Stimulated activated CD4-positive, alpha-beta T cell treated with anti-CD3 and anti-CD28 coated beads, TNF-alpha, amount 100 ng/mL, for 1 hour (primary cell): ENCODE data around the gene ZC3HAV1.
"Not testable (repeated sequence)": the region's sequence is repeated elsewhere in the genome, so short reads cannot be mapped to it uniquely, and the experiment has no call there.

Source experiments
- DNase-seq, 3 donors: peaks; one replicate each; pipeline ENCODE4 v3.0.0-alpha.2; 2020; ENCODE audit warnings: low read depth in 3 of 3, low spot score in 1 of 3

Gene ZC3HAV1

GRCh38 chr7:139109188-139109982 is at the start of gene ZC3HAV1:
ZC3HAV1 (minus strand) TSS chr7:139109720; CDS start chr7:139109331, 389 bp downstream.
- peak; percentile 68 to 75 (median 73) for DNase-seq

DNA sequence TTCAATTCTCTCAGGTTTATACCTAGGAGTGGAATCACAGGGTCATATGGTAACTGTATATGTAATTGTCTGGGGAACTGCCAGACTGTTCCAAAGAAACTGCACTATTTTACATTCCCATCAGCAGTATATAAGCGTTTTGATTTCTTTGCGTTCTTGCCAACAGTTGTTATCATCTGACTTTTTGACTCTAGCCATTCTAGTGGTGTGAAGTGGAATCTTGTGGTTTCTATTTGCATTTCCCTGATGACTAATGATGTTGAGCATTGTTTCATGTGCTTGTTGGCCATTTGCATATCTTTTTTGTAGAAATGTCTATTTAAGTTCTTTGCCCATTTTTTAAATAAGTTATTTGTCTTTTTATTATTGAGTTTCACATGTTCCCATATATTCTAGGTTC is 44.3 kb upstream of the ZC3HAV1 start:
- no peak for DNase-seq

- no peak for DNase-seq
These were observed 42.6 kb upstream of the ZC3HAV1 start for GRCh38 chr7:139152149-139152548.

DNA sequence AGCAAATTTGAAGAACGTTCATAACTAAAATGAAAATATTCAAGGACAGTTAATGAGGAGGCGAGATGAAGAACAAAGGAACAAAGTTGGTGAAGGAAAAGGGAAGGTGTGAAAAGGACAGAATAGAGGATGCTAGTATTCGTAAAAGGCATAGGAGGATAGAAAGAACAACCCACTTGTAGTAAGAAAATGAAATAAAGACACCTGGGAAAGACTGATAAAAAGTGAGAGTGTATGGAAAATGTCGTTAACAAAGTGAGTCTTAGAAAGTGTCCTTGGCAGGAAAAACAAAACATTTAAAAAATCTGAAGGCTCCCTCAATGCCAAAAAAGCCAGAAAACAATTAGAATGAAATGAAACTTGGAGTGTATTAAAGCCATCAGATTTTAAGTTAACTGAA is 29.6 kb upstream of the ZC3HAV1 start:
- no peak for DNase-seq

DNA sequence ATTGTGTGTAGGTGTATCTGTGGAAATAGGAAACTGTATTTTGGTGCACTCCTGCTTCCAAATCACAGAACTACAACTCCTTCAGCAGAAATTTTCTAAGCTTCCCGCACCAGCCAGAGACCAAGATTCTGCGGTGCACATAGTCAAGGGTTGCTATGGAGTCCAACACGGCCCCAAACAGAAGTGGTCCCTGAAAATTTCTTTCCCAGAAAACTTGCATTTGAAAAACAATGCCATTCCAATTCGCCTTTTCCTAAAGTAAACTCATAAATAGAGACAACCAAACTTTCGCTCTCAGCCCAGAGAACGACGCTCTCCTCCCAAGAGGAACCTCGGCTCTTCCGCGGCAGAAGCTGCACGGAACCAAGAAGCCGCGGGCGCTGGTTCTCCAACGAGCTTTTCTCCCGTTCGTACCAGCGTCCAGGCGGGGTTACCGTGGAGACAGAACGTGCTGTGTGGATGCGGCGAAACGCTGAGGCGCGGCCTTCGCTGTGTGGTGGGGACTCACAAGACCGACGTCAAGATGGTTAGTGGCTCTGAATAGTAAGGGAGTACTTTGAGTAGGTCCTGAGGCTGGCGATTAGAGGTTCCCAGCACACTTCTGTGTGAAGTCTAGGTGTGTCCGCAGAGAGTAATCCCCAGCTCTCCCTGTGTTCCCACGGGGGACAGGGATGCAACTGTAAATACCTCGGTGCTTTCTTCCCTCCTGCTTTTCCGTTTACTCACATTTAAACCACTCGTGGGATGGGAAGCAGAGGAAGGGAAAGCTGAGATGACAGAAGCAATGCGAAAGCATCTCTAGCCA is 24.0 kb upstream of the ZC3HAV1 start:
- DNase-seq, result peak; percentile 67 to 84 (median 70)

DNA sequence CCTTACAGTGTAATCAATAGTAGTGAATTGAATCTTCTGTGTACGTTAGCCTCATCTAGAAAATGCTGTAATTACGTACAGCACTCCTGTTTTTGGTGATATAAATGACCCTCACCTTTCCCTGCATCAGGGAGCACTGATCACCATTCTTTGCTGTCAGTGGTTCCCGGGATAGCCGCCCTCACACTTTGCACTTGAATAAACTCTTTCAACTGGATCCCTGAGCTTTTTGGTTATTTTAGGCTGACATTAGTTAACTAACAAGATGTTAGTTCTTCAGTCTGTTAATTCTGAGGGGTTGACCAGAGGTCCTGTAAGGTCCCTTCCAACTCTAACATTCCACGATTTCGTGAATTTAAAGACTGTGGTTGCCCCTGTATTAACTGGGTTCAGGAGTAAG is 23.4 kb upstream of the ZC3HAV1 start:
- no peak for DNase-seq

GRCh38 chr7:139131601-139132041 is 22.1 kb upstream of the ZC3HAV1 start:
- no peak for DNase-seq

DNA sequence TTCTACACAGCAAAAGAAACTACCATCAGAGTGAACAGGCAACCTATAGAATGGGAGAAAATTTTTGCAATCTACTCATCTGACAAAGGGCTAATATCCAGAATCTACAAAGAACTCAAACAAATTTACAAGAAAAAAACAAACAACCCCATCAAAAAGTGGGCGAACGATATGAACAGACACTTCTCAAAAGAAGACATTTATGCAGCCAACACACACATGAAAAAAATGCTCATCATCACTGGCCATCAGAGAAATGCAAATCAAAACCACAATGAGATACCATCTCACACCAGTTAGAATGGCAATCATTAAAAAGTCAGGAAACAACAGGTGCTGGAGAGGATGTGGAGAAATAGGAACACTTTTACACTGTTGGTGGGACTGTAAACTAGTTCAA is 20.3 kb upstream of the ZC3HAV1 start:
- DNase-seq, result not testable (repeated sequence)

- DNase-seq, result no peak
These were observed 18.1 kb upstream of the ZC3HAV1 start for GRCh38 chr7:139127648-139128047.

GRCh38 chr7:139125657-139126056 is 16.1 kb upstream of the ZC3HAV1 start:
- no peak for DNase-seq

- not testable (repeated sequence) for DNase-seq
These were observed 15.5 kb upstream of the ZC3HAV1 start for GRCh38 chr7:139124995-139125394.

DNA sequence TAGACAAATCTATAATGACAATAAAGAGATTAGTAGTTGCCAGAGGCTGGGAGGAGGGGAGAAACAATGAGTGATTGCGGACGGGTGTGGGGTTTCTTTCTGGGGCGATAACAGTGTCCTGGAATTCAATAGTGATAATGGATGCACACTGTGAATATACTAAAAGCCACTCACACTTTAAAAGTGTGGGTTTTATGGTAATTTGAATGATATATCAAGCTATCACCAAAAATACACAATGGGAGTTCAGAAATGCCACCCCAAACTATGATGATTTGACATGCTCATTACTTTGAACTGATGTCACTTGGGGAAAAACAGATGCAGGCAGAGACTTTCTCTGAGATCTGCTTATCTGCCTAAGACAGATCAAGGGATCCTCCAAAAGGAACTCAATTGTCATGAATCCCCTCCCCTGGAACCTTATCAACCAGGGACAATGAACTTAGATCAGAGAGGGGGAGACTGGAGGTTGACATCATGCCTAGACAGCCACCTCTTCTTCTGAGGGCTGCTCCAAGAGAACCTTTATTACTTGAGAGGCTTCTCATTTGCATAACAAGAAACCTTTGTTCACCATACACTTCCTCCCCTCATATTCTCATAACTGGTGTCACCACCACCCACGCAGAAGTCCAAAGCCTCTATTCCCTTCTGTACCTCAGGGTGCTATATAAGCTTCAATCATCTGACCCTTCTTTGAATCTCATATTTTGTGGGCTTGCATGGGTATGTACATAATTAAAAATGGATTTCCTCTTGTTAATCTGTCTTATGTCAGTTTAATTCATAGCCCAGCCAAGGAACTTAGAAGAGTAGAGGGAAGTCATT is 14.8 kb upstream of the ZC3HAV1 start:
- DNase-seq, result no peak

- no peak for DNase-seq
These were observed 9.9 kb upstream of the ZC3HAV1 start for GRCh38 chr7:139119486-139119849.

- DNase-seq, result no peak
These were observed 9.4 kb upstream of the ZC3HAV1 start for GRCh38 chr7:139118805-139119485.

GRCh38 chr7:139118234-139118804 is 8.8 kb upstream of the ZC3HAV1 start:
- no peak for DNase-seq

GRCh38 chr7:139117599-139118233 is 8.2 kb upstream of the ZC3HAV1 start:
- DNase-seq, result no peak

GRCh38 chr7:139116999-139117398 is 7.5 kb upstream of the ZC3HAV1 start:
- DNase-seq, result no peak

GRCh38 chr7:139115104-139115503 is 5.6 kb upstream of the ZC3HAV1 start:
- DNase-seq, result no peak

GRCh38 chr7:139114585-139114984 is 5.1 kb upstream of the ZC3HAV1 start:
- DNase-seq, result no peak

GRCh38 chr7:139114018-139114417 is 4.5 kb upstream of the ZC3HAV1 start:
- DNase-seq, result no peak
